NCI-H2196 (cell line): ENCODE data around the gene ASTN2.

Experiments used
- DNase-seq: peaks from one replicate; lab custom pipeline; 2025; ENCODE audit not compliant: unreplicated experiment; lab: John Stamatoyannopoulos, UW

The ASTN2 gene

DNA sequence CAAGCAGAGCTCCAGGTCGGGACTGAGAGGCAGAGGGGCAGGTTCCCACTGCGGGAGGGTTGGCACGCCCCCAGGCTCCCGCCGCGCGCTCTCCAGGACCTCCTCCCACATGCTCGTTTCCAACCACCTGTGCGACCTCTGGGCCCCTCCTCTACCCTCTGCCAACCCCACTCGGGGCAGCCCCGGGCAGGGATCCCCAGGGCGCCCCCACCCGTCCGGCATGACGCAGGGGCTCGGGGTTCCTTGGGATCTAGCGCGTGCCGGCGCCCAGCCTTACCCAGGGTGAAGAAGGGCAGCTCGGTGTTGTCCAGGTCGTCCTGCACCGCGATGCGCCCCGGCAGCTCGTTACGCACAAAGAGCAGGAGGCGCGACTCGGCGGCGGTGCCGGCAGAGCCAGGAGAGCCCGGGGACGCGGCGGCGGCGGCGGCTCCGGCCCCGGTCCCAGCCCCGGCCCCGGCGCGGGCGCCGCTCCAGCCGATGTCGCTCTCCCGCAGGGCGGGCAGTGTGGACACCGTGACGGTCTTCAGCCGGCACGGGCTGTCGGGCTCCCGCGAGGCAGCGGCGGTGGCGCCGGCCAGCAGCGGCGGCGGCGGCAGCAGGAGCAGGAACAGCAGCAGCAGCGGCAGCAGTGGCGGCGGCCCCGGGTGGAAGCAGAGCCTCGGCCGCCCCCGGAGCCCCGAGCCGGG, 494 bp downstream of the ASTN2 start:
- peak; percentile 21 for DNase-seq

GRCh38 chr9:117413346-117414219, 1.3 kb downstream of the ASTN2 start:
- DNase-seq, result peak; percentile 14

DNA sequence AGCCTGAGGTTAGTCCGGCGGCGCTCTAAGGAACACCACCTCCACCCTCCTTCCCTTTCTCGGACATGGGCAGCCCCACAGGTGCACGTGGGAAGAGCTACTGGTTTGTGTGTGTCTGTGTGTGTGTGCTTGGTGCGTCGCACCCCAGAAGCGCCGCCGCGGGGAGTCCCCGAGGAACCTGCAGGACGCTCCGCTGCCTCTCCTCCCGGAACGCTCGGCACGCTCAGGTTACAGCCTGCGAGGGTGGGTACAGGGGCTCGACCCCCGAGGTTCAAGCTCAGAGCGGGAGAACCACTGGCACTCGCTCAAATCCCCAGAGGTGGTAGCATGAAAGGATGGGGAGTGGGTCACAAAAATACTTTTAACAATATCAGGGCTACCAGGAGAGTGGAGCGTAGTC, 2.0 kb downstream of the ASTN2 start:
- DNase-seq, result peak; percentile 14

- peak; percentile 48 for DNase-seq
Measured at GRCh38 chr9:117412006-117412715, 2.7 kb downstream of the ASTN2 start.

- peak; percentile 88 for DNase-seq
Measured at GRCh38 chr9:117411547-117411946, 3.3 kb downstream of the ASTN2 start.

GRCh38 chr9:117409321-117409720, 5.5 kb downstream of the ASTN2 start:
- no peak for DNase-seq

- peak; percentile 9 for DNase-seq
Measured at GRCh38 chr9:117407436-117408022, 7.3 kb downstream of the ASTN2 start.

GRCh38 chr9:117405950-117406705, 8.7 kb downstream of the ASTN2 start:
- DNase-seq, result no peak

DNA sequence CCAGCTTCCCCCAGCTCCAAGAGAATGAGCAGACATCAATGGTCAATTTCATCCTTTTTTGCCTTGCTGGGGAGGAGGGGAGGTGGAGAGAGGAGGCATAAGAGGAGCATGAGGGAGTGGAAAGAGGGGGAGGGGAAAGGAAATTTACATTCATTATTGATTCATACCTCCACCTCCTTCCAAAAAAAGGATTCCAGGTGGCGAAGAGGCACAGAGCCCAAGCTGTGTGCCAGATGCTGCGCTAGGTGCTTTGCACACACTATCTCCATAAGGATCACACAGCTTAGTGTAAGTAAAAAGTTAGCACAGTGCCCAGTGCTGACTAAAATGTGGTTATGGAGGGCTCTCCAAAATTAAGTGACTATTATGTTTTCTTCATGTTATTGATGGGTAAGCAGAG, 11.0 kb downstream of the ASTN2 start:
- DNase-seq, result peak; percentile 49

DNA sequence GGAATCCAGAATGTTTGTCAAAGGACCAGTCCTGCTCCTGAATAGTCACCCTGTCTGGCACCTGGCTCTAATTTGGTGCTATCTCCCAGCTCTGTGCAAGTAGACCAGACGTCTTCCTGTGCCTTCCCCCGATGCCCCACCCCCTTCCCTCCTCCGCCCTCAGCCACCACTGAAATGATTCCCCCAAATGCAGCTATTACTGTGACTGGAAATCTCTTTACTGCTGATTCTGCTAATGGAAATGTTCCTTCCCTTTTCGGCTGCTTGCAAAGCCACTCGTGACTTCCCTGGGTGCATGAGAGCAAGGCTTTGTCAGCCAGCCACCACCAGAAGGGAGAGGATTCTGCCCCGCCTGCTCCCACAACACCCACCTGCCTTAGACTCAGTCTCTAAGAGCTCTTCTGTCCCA, 11.4 kb downstream of the ASTN2 start:
- peak; percentile 49 for DNase-seq

GRCh38 chr9:117400171-117400570, 14.7 kb downstream of the ASTN2 start:
- peak; percentile 89 for DNase-seq

GRCh38 chr9:117395151-117395650, 19.7 kb downstream of the ASTN2 start:
- DNase-seq, result no peak

- no peak for DNase-seq
Measured at GRCh38 chr9:117394655-117395054, 20.2 kb downstream of the ASTN2 start.

GRCh38 chr9:117392992-117393391, 21.9 kb downstream of the ASTN2 start:
- DNase-seq, result no peak

GRCh38 chr9:117387422-117387821, 27.4 kb downstream of the ASTN2 start:
- DNase-seq, result no peak

DNA sequence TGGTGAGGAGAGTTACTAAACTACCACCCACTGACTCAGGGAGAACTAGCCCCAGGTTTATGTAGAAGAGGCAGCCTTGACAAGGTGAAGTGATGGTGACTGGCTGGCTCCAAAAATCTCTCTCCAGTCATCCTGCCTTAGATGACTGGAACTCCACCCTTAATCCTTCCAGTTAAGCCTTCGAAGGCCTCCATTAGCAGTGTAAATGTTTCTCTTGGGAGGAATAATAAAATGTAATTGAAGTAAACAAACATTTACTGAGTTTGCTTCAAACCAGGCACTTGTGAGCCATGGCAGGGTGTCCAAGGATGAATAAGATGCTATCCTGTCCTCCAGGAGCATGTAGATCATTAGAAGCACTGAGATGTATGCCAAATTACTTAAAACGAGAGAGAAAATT, 35.5 kb downstream of the ASTN2 start:
- no peak for DNase-seq

DNA sequence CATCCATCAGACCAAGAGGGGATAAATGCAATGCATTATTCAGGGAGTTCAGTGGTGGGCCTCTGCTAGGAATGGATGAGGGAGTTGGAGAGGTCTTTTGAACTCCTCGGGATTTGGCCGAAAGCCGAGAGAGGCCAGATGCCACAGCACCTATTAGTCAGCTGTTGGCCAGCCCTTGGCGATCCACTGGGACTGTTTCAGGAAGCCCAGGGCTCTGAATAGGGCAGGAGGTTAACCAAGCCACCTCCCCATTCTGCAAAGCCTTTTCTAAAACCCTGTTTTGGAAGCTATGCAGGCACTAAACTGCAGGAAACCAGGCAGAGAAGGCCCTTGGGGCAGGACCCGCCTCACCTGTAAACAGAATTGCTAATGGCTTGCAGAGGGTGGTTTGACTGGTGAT, 37.8 kb downstream of the ASTN2 start:
- no peak for DNase-seq

DNA sequence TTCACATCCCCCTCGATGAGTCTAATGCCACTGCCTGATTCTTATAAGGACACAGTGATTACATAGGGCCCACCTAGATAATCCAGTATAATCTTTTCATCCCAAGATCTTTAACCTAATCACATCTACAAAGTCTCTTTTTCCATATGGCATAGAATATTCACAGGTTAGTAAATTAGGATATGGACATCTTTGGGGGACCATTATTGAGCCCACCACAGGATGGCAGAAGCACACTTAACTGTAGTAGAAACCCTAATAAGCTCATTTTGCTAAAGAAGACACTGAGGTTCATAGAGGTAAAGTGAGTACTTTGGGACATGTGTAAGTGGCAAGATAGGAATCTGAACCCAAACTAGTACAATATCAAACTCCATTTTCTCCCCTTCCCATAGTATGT, 38.9 kb downstream of the ASTN2 start:
- no peak for DNase-seq

GRCh38 chr9:117374076-117374725, 40.7 kb downstream of the ASTN2 start:
- DNase-seq, result no peak

- no peak for DNase-seq
Measured at GRCh38 chr9:117368684-117369230, 46.1 kb downstream of the ASTN2 start.
